ENCODE measurements around the gene RHOD.

DNA sequence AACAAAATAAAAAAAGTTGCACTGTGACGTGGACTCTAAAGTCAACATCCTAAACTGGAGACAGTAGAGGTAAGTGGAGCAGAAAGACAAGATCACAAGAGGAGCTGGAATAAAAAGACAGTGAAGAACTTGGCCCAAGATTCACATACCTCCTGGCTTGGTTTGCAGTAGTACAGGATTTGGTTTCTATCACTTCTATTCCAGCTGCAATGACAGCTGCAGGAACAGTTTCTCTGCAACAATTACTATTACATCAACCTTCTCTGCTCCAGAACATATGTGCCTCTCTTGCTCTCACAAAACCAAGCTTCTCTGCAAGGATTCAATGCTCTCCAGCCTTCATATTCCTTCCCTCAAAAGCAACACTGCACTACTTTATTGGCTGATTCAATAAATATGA, 54.6 kb downstream of the RHOD start:
- TF ChIP-seq POLR2A (IDR thresholded peaks at IDR 0.05; ENCODE audit: low read depth, low read length) (no peak), POLR2AphosphoS5 (IDR thresholded peaks at IDR 0.05; ENCODE audit: low read depth, low read length) (no peak)
